ENCODE measurements around the gene HRH2.

- TF ChIP-seq CTCF (IDR thresholded peaks at IDR 0.05) (no peak), POLR2A (IDR thresholded peaks at IDR 0.05) (no peak)
These were observed 2.5 kb upstream of the HRH2 start for GRCh38 chr5:175655411-175655810.
